GM12892 (cell line): Measurements from ENCODE around the gene TACSTD2.

Source experiments
- POLR2A ChIP-seq: IDR thresholded peaks from 2 replicates; pipeline ENCODE4 v1.6.1; 2011; ENCODE audit warnings: low read depth, low read length, control low read depth
- POLR2AphosphoS5 ChIP-seq: IDR thresholded peaks from 2 replicates; pipeline ENCODE4 v1.6.1; 2011; ENCODE audit warnings: low read depth, low read length, control low read depth
- TAF1 ChIP-seq: IDR thresholded peaks from 2 replicates; pipeline ENCODE4 v1.6.1; 2011; ENCODE audit warnings: low read depth, mild to moderate bottlenecking, control low read depth, low read length, borderline replicate concordance

DNA sequence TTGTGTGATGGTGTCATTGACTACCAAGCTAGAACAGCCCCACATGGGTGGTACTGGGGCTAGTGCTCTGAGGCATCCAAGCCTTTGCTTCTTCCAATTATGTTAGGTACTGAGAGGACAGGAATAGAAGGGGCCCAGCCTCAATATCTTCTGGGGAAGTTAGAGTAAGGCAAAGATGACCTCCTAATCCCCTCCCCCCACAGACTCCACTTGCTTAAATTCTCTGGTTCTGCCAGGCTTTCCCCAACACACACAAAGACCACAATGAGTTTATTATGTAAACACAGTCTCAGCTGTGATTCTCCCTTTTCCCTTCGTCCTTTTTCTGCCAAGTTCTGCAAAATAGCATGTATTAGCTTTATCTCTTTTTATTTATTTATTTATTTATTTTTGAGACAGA, 3.1 kb upstream of the TACSTD2 start:
- no peak for TF ChIP-seq TAF1
- TF ChIP-seq POLR2A = no peak
- TF ChIP-seq POLR2AphosphoS5 = no peak
